Right lobe of liver (tissue), 6 donors: ENCODE measurements around the gene RGS4. TPM values are rescaled to one million over a fixed set of nuclear protein-coding genes. Genes with fewer than 3 reads are reported as not detected.

Experiments
- ATAC-seq, 4 donors: fragments of 200-7000 bp; cut with Tn5 transposase; one replicate each; pipeline ENCODE4 v1.9.1; 2020; ENCODE audit warnings: mild to moderate bottlenecking in 4 of 4, moderate library complexity in 4 of 4
- DNase-seq, 3 donors: peaks; one replicate each; pipeline ENCODE4 v3.0.0-alpha.2; 2020
- H3K27ac ChIP-seq, 3 donors: fragments of 200-600 bp; one replicate each; pipeline ENCODE4 v1.8.0; 2022
- H3K27me3 ChIP-seq, 2 donors: fragments of 200-600 bp; one replicate each; pipeline ENCODE4 v1.8.0; 2022
- H3K36me3 ChIP-seq, 4 donors: fragments of 200-600 bp; sonication (generic) in 1 of 4; one replicate each; pipeline versions ENCODE4 v1.5.1 to v1.8.0; 2017 to 2022; ENCODE audit warnings: control low read depth in 1 of 4
- H3K4me1 ChIP-seq, 4 donors: fragments of 200-600 bp; sonication (generic) in 1 of 4; one replicate each; pipeline versions ENCODE4 v1.5.1 to v1.8.0; 2017 to 2022; ENCODE audit warnings: control low read depth in 1 of 4
- H3K4me3 ChIP-seq, 3 donors: fragments of 200-600 bp; one replicate each; pipeline ENCODE4 v1.8.0; 2022
- H3K9me3 ChIP-seq, 4 donors: fragments of 200-600 bp; sonication (generic) in 1 of 4; one replicate each; pipeline versions ENCODE4 v1.5.1 to v1.8.0; 2017 to 2022; ENCODE audit warnings: control low read depth in 1 of 4
- CTCF ChIP-seq, 4 donors: fragments of 200-600 bp in 3 of 4; fragments of 450-650 bp in 1 of 4; IDR thresholded peaks; one replicate each; pipeline versions ENCODE4 v1.5.1 to v1.8.0; 2016 to 2022; ENCODE audit warnings: antibody characterized with exemption in 4 of 4, mild to moderate bottlenecking in 2 of 4
- POLR2A ChIP-seq: fragments of 450-650 bp; IDR thresholded peaks from one replicate; pipeline ENCODE4 v1.6.1; 2017; ENCODE audit warnings: antibody characterized with exemption, mild to moderate bottlenecking
- WGBS: methylation state at CpG from one replicate; pipeline ENCODE4 v1.1.6; 2018; ENCODE audit warnings: low coverage, low lambda C conversion rate; ENCODE audit not compliant: insufficient coverage; ENCODE audit errors: missing lambda C conversion rate; 5-methylcytosine and 5-hydroxymethylcytosine counted together
- intact Hi-C, 2 donors: fragments of 100-400 bp; cut with DNase I; formaldehyde crosslinking; loops; one replicate each; pipeline versions ENCODE4 v1.11.2 to v1.14.1; 2022
- total RNA-seq, 6 experiments: library from RNA; depleted of rRNA in 2 of 6; stranded (reverse); fragments of >200 nt in 2 of 6; fragmentation: NEBNext Ultra II Directional in 3 of 6; extraction: Animal tissue kit (Norgen Biotek cat#: 25700) in 3 of 6; gene quantifications; one replicate each; pipeline versions ENCODE4 v1.1.0 to v1.2.4, GENCODE V29; 2016 to 2023
- donor health status: DM: no; HTN: yes; CAD: no.
- donor health status: DM: no; HTN: no; CAD: no.
- donor health status: DM: no; HTN: no; CAD: no.
- donor health status: DM: no; HTN: yes; CAD: no.
- donor health status: DM: no; HTN: yes; CAD: no.

RGS4 gene
- total RNA-seq, 6 experiments from 2014 or later: 0.67 to 5.1 (median 2.4) TPM

DNA sequence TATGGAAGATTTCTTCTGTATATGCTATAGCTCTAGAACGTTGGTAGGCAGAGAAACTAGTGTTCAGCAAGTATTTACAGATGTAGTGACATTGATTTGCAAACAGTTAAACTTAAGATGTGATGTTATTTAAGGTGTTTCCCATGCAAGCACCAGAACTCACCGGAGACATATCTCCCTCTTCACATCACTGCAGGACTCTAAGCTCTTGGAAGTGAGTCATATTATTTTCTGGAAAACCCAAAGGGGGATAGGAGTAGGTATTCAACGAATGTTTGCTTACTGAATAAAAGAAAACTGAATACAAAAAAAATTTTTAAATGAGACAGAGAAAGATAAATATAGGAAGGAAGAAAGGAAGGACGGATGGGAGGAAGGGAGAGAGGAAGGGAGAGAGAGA lies 25.0 kb downstream of the RGS4 start:
- no peak for DNase-seq
- no peak for ATAC-seq
- H3K27me3 ChIP-seq: no peaks in the 10 kb centered on the region
- 30% methylated on average over 4 of the region's 4 CpGs for WGBS
- no peak overlapping the region for H3K27ac ChIP-seq
- no peaks in the 10 kb centered on the region for H3K9me3 ChIP-seq
- no peaks in the 10 kb centered on the region for H3K4me1 ChIP-seq
- no peaks in the 10 kb centered on the region for H3K36me3 ChIP-seq
- no peak for TF ChIP-seq CTCF (IDR thresholded peaks at IDR 0.05)
- no peak for TF ChIP-seq POLR2A
- intact Hi-C loops: no loop called here
- no peak overlapping the region for H3K4me3 ChIP-seq

- H3K27ac ChIP-seq: no peak overlapping the region
- H3K9me3 ChIP-seq: no peaks in the 10 kb centered on the region
- no peak for ATAC-seq
- TF ChIP-seq POLR2A (no peak), CTCF (IDR thresholded peaks at IDR 0.05) (no peak)
- no peaks in the 10 kb centered on the region for H3K4me1 ChIP-seq
- 31% methylated on average over 2 of the region's 2 CpGs for WGBS
- intact Hi-C loops: no loop called here
- H3K36me3 ChIP-seq: no peaks in the 10 kb centered on the region
- no peak overlapping the region for H3K4me3 ChIP-seq
- no peak for DNase-seq
- no peaks in the 10 kb centered on the region for H3K27me3 ChIP-seq
Measured at GRCh38 chr1:163094589-163094988, 25.4 kb downstream of the RGS4 start.

- no peaks in the 10 kb centered on the region for H3K9me3 ChIP-seq
- no peaks in the 10 kb centered on the region for H3K4me1 ChIP-seq
- H3K4me3 ChIP-seq: no peak overlapping the region
- TF ChIP-seq CTCF (IDR thresholded peaks at IDR 0.05) (no peak), POLR2A (no peak)
- H3K27ac ChIP-seq: no peak overlapping the region
- DNase-seq (no peak), ATAC-seq (no peak)
- H3K36me3 ChIP-seq: no peaks in the 10 kb centered on the region
- intact Hi-C loops: no loop called here
- WGBS: 67% methylated on average over 1 of the region's 1 CpG
- no peaks in the 10 kb centered on the region for H3K27me3 ChIP-seq
Measured at GRCh38 chr1:163095213-163095612, 26.1 kb downstream of the RGS4 start.

- WGBS: 20% methylated on average over 1 of the region's 1 CpG
- TF ChIP-seq CTCF (IDR thresholded peaks at IDR 0.05) (no peak), POLR2A (no peak)
- ATAC-seq (no peak), DNase-seq (no peak)
- Histone ChIP-seq H3K4me1 (no peaks in the 10 kb centered on the region), H3K9me3 (no peaks in the 10 kb centered on the region), H3K27me3 (no peaks in the 10 kb centered on the region), H3K4me3 (no peak overlapping the region), H3K27ac (no peak overlapping the region), H3K36me3 (no peaks in the 10 kb centered on the region)
- intact Hi-C loops: no loop called here
Measured at GRCh38 chr1:163102590-163102989, 33.4 kb downstream of the RGS4 start.
